ENCODE results near the gene LDB2.

LDB2 gene

GRCh38 chr4:16884673-16885460 is 13.6 kb downstream of the LDB2 start:
- DNase-seq = no peak

DNA sequence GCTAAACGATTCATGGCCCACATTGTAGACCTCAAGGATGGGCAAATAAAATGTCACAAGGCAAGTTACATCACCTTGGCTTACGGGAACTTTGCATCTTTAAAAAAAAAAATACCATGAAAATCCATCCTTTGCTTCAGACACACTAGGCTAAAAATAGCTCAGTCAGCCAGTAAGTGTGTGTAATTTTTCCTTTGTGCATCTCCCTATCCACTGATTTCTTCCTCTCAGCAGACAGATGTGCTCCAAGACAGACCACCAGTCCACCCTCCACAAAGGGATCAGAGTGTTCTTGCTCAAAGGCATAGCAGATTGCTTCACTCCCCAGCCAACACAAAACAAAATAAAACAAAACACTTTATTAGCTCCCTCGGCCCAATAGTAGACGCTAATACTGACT is 14.6 kb downstream of the LDB2 start:
- DNase-seq = no peak

DNA sequence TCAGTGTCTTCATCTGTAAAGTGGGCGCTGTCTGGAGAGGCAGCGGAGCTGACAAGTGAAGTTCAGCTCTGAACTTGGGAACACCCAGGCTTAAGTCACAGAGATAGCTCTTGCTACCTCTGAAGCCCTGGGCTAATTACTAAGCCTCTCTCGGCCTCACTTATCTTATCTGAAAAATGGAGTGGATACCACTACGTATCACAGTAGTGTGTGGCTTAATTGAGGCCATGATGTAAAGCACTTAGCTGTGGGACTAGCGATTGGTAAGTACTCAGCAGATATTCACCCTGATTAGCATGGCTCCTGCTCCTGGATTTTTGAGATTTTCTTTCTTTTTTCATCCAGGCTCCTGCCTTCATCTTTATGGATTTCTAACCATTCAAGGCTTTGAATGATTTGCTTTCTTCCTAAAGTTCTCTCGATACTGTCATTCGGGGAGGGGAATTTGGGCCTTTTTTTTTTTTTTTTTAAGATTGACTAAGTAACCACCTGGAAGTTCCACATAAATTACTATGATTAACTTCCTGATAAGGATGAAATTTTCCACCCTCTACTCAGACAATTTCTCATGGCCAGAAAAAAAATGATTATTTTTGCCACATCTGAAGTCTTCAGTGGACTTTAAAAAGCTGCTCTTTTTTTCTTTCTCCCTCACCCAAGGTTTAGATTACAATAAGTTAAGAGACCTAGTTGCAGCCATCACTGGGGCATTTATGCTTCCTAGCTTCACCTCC is 17.1 kb downstream of the LDB2 start:
- DNase-seq = no peak

- no peak for DNase-seq
These were observed 23.0 kb downstream of the LDB2 start for GRCh38 chr4:16875487-16875886.

- DNase-seq = no peak
These were observed 28.7 kb downstream of the LDB2 start for GRCh38 chr4:16869594-16870245.

GRCh38 chr4:16868674-16869073 is 29.8 kb downstream of the LDB2 start:
- DNase-seq = no peak

DNA sequence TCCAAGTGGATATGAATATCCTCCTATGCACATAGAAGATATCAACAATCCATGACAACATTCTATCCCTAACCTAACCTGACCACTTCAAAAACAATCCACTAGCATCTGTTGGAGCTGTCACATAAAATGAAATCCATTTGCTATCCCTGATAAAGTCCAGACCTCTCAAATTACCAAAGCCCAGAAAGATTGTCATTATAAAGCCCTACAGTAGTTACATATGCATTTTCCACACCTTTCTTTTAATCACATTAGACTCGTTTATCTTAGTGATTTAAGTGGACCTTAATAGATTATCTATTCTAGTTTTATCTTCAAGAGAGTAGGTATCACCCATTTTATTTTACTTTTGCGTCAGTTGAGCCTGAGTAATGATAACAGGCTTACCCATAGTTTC is 30.6 kb downstream of the LDB2 start:
- DNase-seq = no peak

GRCh38 chr4:16866974-16867373 is 31.5 kb downstream of the LDB2 start:
- DNase-seq = no peak

- DNase-seq = no peak
These were observed 32.6 kb downstream of the LDB2 start for GRCh38 chr4:16865897-16866283.

DNA sequence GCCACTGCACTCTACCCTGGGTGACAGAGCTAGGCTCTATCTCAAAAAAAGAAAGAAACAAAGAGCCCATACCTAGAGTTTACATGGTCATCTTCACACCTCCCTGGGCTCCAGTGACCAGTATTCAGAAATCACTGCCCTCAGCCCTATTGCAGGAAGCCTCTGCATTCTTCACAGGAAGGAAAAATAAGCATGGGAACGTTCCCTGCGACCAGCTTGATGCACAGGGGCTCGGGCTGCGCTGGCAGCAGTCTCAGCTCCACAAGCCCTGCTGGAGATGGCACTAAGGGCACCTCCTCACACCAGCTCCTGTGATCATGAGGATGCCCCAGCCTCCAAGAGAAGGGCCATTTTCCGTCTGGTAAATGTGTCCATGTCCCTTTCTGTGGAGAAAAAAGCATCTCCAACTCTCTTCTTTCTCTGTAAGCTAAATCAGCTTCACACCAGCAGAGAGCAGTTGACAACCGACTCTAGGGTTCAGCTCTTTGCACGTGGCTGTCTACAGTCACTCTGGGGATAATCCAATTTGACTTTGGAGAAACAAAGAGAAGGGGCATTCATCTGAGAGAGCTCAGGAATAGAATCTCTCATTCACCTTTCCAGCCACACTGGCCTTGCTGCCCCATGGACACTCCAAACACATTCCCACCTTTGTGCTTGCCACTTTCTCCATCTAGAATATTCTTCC is 33.1 kb downstream of the LDB2 start:
- DNase-seq = no peak

- DNase-seq = no peak
These were observed 34.2 kb downstream of the LDB2 start for GRCh38 chr4:16864199-16864598.

DNA sequence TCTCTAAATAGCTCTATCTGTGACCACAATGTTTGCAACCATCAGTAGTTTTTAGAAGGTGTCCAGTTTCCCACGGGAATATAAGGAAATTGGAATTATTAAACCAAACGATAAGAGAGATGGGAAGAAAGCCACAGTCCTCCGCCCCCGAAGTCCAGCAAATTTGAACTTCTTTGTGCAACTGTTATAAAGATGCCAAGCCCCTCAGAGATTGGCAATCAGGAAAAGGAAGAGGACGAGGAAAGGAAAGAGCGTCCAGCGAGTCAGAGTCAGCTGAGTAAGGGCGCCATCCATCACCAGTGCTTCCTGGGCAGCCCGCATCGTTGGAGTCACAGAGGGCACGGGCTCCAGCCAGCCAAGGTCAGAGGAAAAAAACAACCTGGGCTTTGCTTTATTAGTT is 35.7 kb downstream of the LDB2 start:
- DNase-seq = no peak

- no peak for DNase-seq
These were observed 37.9 kb downstream of the LDB2 start for GRCh38 chr4:16860516-16860915.

DNA sequence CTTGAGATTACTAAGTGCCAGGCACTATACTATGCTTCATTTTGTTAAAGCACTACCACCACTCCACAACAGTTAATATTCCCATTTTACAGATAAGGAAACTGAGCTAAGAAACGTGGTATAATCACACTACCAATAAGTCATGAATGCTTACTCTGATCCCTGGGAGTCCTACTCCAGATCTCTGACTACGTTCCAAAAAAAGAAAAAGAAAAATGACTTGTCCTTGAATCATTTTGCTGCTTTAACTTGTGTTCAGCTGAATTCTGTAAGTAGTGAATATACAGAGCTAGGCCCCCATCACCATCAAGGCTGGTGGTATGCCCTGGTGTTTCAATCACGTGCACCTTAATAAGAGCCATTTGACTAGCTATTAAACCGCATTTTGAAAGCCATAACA is 39.4 kb downstream of the LDB2 start:
- DNase-seq = no peak

GRCh38 chr4:16858275-16858752 is 40.1 kb downstream of the LDB2 start:
- no peak for DNase-seq

DNA sequence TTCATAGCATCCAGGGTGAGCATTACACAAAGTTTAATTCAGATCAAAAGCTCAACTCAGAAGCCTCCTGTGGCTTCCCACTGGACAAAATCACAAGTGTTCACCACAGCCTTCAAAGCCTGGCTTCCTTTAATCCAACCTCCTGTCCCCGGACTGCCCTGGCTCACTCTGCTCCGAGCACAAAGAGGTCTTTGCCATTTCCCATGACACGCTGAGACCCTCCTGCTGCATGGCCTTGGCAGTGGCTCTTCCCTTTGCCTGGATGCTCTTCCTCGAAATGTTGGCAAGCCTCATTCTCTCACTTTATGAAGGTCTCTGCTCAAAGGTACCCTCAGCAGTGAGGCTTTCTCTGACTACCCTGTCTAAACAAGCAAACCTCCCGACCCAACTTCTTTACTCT is 41.0 kb downstream of the LDB2 start:
- DNase-seq = no peak

DNA sequence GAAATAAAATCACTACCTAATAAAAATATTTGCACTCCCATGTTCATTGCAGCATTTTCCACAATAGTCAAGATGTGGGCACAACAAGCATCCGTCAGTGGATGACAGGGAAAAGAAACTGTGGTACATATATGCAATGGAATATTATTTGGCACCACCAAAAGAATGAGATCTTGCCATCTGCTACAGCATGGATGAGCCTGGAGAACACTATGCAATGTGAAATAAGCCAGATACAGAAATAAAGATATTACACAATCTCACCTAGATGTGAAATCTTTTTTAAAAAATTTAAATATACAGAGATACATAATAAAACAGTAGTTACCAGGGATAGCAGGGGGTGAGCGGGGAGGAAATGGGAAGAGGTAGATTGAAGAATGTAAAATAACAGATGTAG is 44.8 kb downstream of the LDB2 start:
- DNase-seq = no peak

DNA sequence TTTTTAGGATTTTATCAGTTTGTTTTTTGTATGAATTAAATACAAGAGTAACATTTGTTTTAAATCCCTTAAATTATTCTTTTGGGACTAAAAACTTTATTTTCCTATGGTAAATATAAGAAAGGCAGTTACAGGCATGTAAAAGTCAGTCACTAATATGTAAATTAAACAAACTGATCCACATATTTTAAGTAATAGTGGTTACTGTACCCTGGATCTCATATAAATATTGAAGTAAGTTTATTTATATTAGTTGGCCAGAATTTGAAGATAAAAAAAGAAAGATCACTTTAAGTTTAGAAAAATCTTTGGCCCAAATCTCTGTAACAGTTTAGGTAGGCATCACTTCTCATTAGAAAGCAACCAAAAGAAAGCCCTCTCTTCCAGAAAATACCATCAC is 45.8 kb downstream of the LDB2 start:
- no peak for DNase-seq

- no peak for DNase-seq
These were observed 46.2 kb downstream of the LDB2 start for GRCh38 chr4:16852228-16852627.

GRCh38 chr4:16846540-16847117 is 51.8 kb downstream of the LDB2 start:
- DNase-seq = no peak

DNA sequence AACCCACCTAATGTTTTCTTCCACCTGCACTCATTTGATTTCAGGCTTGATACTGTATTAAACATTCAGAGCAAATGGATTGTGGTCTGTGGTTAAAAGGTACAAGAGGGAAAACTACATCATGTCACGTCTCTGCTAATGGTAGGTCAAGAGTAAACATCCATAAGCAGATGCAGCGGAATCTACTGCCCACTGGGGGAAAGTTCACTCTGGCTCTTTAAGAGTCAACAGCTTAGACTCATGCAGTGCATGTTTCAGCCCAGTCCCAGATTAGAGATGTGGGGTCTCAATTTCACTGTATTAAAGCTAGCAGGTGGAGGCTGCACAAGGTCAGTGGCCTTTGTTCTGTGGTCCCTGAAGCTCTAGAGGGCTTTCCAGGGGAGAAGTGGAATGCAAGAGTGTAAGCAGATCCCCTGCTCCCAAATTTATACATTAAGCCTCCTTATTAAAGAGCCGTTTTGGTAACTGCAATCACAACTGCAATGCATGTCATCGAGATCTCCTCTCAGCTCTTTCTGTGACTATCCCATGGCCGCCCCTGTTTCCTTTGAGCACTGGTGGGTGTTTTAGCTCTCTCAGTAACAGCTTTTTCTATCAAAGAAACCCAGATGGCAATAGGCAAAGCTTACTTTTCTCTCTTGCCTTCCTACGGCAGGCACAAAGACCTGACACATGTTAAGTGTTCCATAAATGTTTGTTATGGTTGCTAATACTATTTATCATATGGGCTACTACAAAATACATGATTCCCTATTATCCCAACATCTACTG is 53.4 kb downstream of the LDB2 start:
- no peak for DNase-seq
